Hematopoietic multipotent progenitor cell (in vitro differentiated cells): Measurements from ENCODE around the gene OR11H7. TPM values are rescaled to one million over a fixed set of nuclear protein-coding genes. Genes with fewer than 3 reads are reported as not detected.
"Not testable (repeated sequence)": the region's sequence is repeated elsewhere in the genome, so short reads cannot be mapped to it uniquely, and the experiment has no call there.

ENCODE experiments used
- DNase-seq, 3 donors: peaks; one replicate each; pipeline ENCODE4 v3.0.0-alpha.2; 2011 to 2015; ENCODE audit warnings: low read depth in 2 of 3, low spot score in 2 of 3
- total RNA-seq: library from RNA; depleted of rRNA; stranded (reverse); fragments of >200 nt; gene quantifications from one replicate; pipeline ENCODE4 v1.2.3, GENCODE V29; 2012

OR11H7 gene
- total RNA-seq, 1 donor, result not detected

GRCh38 chr14:20277409-20277808 lies 48.6 kb downstream of the OR11H7 start:
- DNase-seq, result no peak

DNA sequence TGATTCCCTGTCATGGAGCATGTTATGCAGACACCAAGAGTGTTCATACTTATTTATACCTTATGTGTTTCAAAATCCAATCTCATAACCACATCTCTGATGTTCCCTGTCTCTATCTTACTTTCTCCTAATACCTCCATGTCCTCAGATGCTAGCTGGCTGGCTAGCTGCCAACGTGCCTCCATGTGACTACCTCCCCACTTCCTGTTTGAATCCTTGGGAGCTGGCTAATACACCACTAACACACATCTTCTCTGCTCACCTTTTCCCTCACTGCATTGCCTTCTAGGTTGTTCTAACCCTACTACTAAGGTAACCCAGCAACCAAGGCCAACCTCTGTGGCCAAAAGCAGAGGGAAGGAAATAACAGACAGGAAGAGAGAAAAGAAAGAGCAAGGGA lies 49.6 kb downstream of the OR11H7 start:
- DNase-seq, result peak in 1 of 3 donors; percentile 19

DNA sequence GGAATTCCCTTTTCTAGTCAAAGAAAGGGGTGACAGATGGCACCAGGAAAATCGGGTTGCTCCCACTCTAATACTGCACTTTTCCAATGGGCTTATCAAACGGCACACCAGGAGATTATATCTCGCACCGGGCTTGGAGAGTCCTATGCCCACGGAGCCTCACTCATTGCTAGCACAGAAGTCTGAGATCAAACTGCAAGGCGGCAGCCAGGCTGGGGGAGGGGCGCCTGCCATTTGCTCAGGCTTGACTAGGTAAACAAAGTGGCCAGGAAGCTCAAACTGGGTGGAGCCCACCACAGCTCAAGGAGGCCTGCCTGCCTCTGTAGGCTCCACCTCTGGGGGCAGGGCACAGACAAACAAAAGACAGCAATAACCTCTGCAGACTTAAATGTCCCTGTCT lies 51.5 kb downstream of the OR11H7 start:
- not testable (repeated sequence) for DNase-seq

Other genes with a start within 250 kb of the OR11H7 start
- not detected for gene OR4Q2, start 226.8 kb upstream of the OR11H7 start, total RNA-seq
- not detected for gene OR4K14, start 209.7 kb upstream of the OR11H7 start, total RNA-seq
- gene OR4K13, start 192.9 kb upstream of the OR11H7 start, total RNA-seq, result not detected
- not detected for gene OR4L1, start 168.9 kb upstream of the OR11H7 start, total RNA-seq
- not detected for gene OR4K17, start 118.2 kb upstream of the OR11H7 start, total RNA-seq
- not detected for gene OR4N5, start 90.2 kb upstream of the OR11H7 start, total RNA-seq
- gene OR11G2, start 38.1 kb upstream of the OR11H7 start, total RNA-seq, result not detected
- under 0.01 TPM for gene OR11H6, start 5.3 kb upstream of the OR11H7 start, total RNA-seq
- under 0.01 TPM for gene OR11H4, start 10.3 kb downstream of the OR11H7 start, total RNA-seq
- 24.0 TPM for gene TTC5, start 77.0 kb downstream of the OR11H7 start, total RNA-seq
- 81.6 TPM for gene CCNB1IP1, start 104.3 kb downstream of the OR11H7 start, total RNA-seq
- 8.3 TPM for gene PARP2, start 114.7 kb downstream of the OR11H7 start, total RNA-seq
- 27.5 TPM for gene TEP1, start 184.5 kb downstream of the OR11H7 start, total RNA-seq
- 0.27 TPM for gene KLHL33, start 207.2 kb downstream of the OR11H7 start, total RNA-seq
- gene OSGEP, start 225.8 kb downstream of the OR11H7 start, total RNA-seq, result 130 TPM
- 253 TPM for gene APEX1, start 226.2 kb downstream of the OR11H7 start, total RNA-seq
- 36.1 TPM for gene PIP4P1, start 232.5 kb downstream of the OR11H7 start, total RNA-seq
- 86.4 TPM for gene PNP, start 240.4 kb downstream of the OR11H7 start, total RNA-seq